HEK293T (cell line): ENCODE results near the gene PAIP2.

Experiments used
- BHLHE40 ChIP-seq: fragments of 450-650 bp; IDR thresholded peaks from 2 replicates; pipeline ENCODE4 v1.6.1; 2016; ENCODE audit warnings: mild to moderate bottlenecking, moderate library complexity, borderline replicate concordance
- CTBP1 ChIP-seq: fragments of 450-650 bp; IDR thresholded peaks from 2 replicates; pipeline ENCODE4 v1.6.1; 2016; ENCODE audit warnings: borderline replicate concordance
- FOXA1 ChIP-seq: fragments of 450-650 bp; IDR thresholded peaks from 2 replicates; pipeline ENCODE4 v1.6.1; 2016; ENCODE audit warnings: mild to moderate bottlenecking
- FOXK2 ChIP-seq: fragments of 450-650 bp; IDR thresholded peaks from 2 replicates; pipeline ENCODE4 v1.6.1; 2016; ENCODE audit warnings: mild to moderate bottlenecking
- FOXM1 ChIP-seq: fragments of 450-650 bp; IDR thresholded peaks from 2 replicates; pipeline ENCODE4 v1.6.1; 2017; ENCODE audit warnings: mild to moderate bottlenecking, borderline replicate concordance
- HDGF ChIP-seq: fragments of 450-650 bp; IDR thresholded peaks from 2 replicates; pipeline ENCODE4 v1.6.1; 2017; ENCODE audit warnings: antibody characterized with exemption, borderline replicate concordance
- SP1 ChIP-seq: fragments of 450-650 bp; IDR thresholded peaks from 2 replicates; pipeline ENCODE4 v1.6.1; 2017

DNA sequence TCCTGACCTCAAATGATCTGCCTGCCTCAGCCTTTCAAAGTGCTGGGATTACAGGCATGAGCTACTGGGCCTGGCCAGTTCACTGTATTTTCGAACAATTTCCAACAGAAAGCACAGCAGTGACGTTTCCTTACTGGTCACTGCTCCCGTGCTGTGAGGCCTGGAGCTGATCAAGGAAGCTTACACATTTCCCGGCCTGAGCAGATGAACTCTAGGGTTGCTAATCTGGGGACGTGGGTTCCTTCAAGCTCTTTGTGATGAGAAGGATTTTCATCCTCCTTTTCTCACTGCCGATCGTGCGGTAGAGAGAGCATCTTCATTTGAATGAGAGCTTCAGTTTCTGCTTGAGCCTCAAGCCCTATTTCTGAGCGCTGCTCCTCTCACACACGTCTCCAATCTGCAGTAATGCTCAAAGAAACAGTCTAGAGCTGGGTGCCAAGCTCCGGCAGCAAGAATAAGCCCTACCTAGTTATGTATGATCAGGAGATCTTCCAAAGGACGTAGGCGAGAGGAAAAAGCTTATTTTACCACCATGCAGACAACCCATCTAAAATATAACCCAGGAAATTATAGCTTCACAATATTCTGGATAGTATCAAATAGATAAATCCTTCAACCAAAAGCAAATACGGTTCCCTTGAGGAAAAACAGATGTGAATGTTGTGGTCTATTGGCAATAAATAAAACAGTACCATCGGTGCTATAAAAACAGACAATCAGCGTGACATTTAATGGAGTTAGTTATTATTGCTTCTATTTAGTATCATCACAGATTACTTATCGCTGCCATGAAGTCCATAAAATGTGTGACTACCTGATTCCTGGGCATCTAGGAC lies 69.6 kb downstream of the PAIP2 start:
- TF ChIP-seq FOXA1, result no peak
- TF ChIP-seq CTBP1, result no peak
- TF ChIP-seq FOXK2, result no peak
- no peak for TF ChIP-seq FOXM1
- no peak for TF ChIP-seq HDGF
- no peak for TF ChIP-seq BHLHE40
- no peak for TF ChIP-seq SP1
